Measurements from ENCODE around the gene DCUN1D3. TPM values are rescaled to one million over a fixed set of nuclear protein-coding genes. Genes with fewer than 3 reads are reported as not detected.

The DCUN1D3 gene
- total RNA-seq, 2 experiments from 2014 or later: 3.1 to 4.5 TPM

GRCh38 chr16:20851601-20852000, 48.6 kb downstream of the DCUN1D3 start:
- peaks cover 7% of the 10 kb centered on the region for H3K36me3 ChIP-seq (ENCODE audit: insufficient read depth, low read length)
- H3K27ac ChIP-seq (ENCODE audit: low read depth, low read length, poor library complexity, severe bottlenecking): no peak overlapping the region
- H4K20me1 ChIP-seq (ENCODE audit: insufficient read depth, low read length): no peaks in the 10 kb centered on the region; the same call in 1 of the 2 replicates
- H3K4me3 ChIP-seq (ENCODE audit: low read depth, low read length, poor library complexity, severe bottlenecking): no peak overlapping the region
- no peaks in the 10 kb centered on the region for H3K9me3 ChIP-seq (ENCODE audit: low read length)
- DNase-seq (ENCODE audit: low spot score): no peak
- ChIA-PET CTCF (ENCODE audit: unreplicated experiment) (interaction anchor here (0.8 kb wide), 1 partner anchor 23 kb away, joined by 4 read pairs; no protein-coding TSS in a partner anchor), POLR2A (interaction anchor here (1.4 kb wide), 1 partner anchor 49 kb away, joined by 4 read pairs; the partner anchor contains the start of gene LYRM1)
- BruUV-seq (replicated peaks): no TSS peak
- no peak for TF ChIP-seq EZH2phosphoT487 (IDR thresholded peaks at IDR 0.05; ENCODE audit: borderline replicate concordance, low read depth, low read length)
- no peak for TF ChIP-seq CTCF (conservative IDR thresholded peaks at IDR 0.05; ENCODE audit: low read length)
- H3K4me1 ChIP-seq (ENCODE audit: insufficient read depth, low read length, poor library complexity, severe bottlenecking): no peaks in the 10 kb centered on the region
- H3K9me2 ChIP-seq (ENCODE audit: insufficient read depth, low read length): no peaks in the 10 kb centered on the region
- H2AFZ ChIP-seq (ENCODE audit: low read length): no peak overlapping the region
- no peak overlapping the region for H3K4me2 ChIP-seq (ENCODE audit: low read length)
- intact Hi-C loops (cut with micrococcal nuclease; ENCODE audit: unreplicated experiment): loop anchor here (2.0 kb wide), 1 partner anchor 57 kb away; no protein-coding TSS in a partner anchor
- no peaks in the 10 kb centered on the region for H3K79me2 ChIP-seq (ENCODE audit: insufficient read depth, low read depth, low read length)

- Histone ChIP-seq H2AFZ (ENCODE audit: low read length) (no peak overlapping the region), H3K79me2 (ENCODE audit: insufficient read depth, low read depth, low read length) (no peaks in the 10 kb centered on the region), H3K4me3 (ENCODE audit: low read depth, low read length, poor library complexity, severe bottlenecking) (no peak overlapping the region), H3K4me1 (ENCODE audit: insufficient read depth, low read length, poor library complexity, severe bottlenecking) (no peaks in the 10 kb centered on the region), H3K36me3 (ENCODE audit: insufficient read depth, low read length) (peaks cover 13% of the 10 kb centered on the region), H4K20me1 (ENCODE audit: insufficient read depth, low read length) (no peaks in the 10 kb centered on the region; the same call in 1 of the 2 replicates), H3K9me3 (ENCODE audit: low read length) (no peaks in the 10 kb centered on the region), H3K27ac (ENCODE audit: low read depth, low read length, poor library complexity, severe bottlenecking) (no peak overlapping the region), H3K9me2 (ENCODE audit: insufficient read depth, low read length) (no peaks in the 10 kb centered on the region), H3K4me2 (ENCODE audit: low read length) (no peak overlapping the region)
- DNase-seq (ENCODE audit: low spot score): no peak
- CTCF ChIA-PET (ENCODE audit: unreplicated experiment): interaction anchor here (0.8 kb wide), 1 partner anchor 24 kb away, joined by 4 read pairs; no protein-coding TSS in a partner anchor
- POLR2A ChIA-PET: interaction anchor here (0.6 to 1.4 kb wide), 3 partner anchors 50 to 1782 kb away, joined by 3 to 4 read pairs (median 4); partner anchors contain the start of gene LYRM1
- no TSS peak for BruUV-seq (replicated peaks)
- TF ChIP-seq CTCF (conservative IDR thresholded peaks at IDR 0.05; ENCODE audit: low read length) (no peak), EZH2phosphoT487 (IDR thresholded peaks at IDR 0.05; ENCODE audit: borderline replicate concordance, low read depth, low read length) (no peak)
- intact Hi-C loops (cut with micrococcal nuclease; ENCODE audit: unreplicated experiment): loop anchor here (1.0 to 2.0 kb wide), 3 partner anchors 58 to 233 kb away; no protein-coding TSS in a partner anchor
Observed at GRCh38 chr16:20850981-20851380, 49.2 kb downstream of the DCUN1D3 start.
